ENCODE data around the gene ITPRIP. TPM values are rescaled to one million over a fixed set of nuclear protein-coding genes. Genes with fewer than 3 reads are reported as not detected.

ITPRIP gene
- total and polyA plus RNA-seq, 2 of the 8 experiments (the other 6 are each of a cell fraction or from before 2014, with no cell fraction given) = 15.3 to 16.9 TPM

- TF ChIP-seq CHD7 (IDR thresholded peaks at IDR 0.05; ENCODE audit: insufficient replicate concordance, low read length) = no peak
- TF ChIP-seq HDAC6 (IDR thresholded peaks at IDR 0.05; ENCODE audit: low read depth, low read length) = no peak
- no peak for TF ChIP-seq POU5F1 (IDR thresholded peaks at IDR 0.05; ENCODE audit: low read depth, low read length)
- no peak for TF ChIP-seq EP300 (IDR thresholded peaks at IDR 0.05; ENCODE audit: borderline replicate concordance in 1 of 2, low read depth in 2 of 2, low read length in 2 of 2)
- TF ChIP-seq FOSL1 (IDR thresholded peaks at IDR 0.05; ENCODE audit: insufficient read depth, low read depth, low read length) = no peak
- no peak for TF ChIP-seq ATF3 (IDR thresholded peaks at IDR 0.05; ENCODE audit: insufficient read depth, low read depth, low read length)
- TF ChIP-seq CHD2 (IDR thresholded peaks at IDR 0.05; ENCODE audit: low read length) = no peak
- TF ChIP-seq TAF1 (IDR thresholded peaks at IDR 0.05; ENCODE audit: low read depth, low read length) = no peak
- no peak for TF ChIP-seq SP2 (IDR thresholded peaks at IDR 0.05; ENCODE audit: low read length)
- no peak for TF ChIP-seq POLR2A (IDR thresholded peaks at IDR 0.05; ENCODE audit: control extremely low read depth in 1 of 2, low read depth in 2 of 2, low read length in 2 of 2)
- TF ChIP-seq TCF12 (IDR thresholded peaks at IDR 0.05; ENCODE audit: low read depth, low read length) = no peak
- no peak for TF ChIP-seq E2F6 (IDR thresholded peaks at IDR 0.05)
Observed at GRCh38 chr10:104288355-104288754, 49.9 kb downstream of the ITPRIP start (continued).

All from H1 (cell line).